ENCODE results near the gene LDB2. TPM values are rescaled to one million over a fixed set of nuclear protein-coding genes. Genes with fewer than 3 reads are reported as not detected.

The LDB2 gene
- total and polyA plus RNA-seq, 2 donors (not counting 1 experiment from before 2014, with no cell fraction given), result not detected

DNA sequence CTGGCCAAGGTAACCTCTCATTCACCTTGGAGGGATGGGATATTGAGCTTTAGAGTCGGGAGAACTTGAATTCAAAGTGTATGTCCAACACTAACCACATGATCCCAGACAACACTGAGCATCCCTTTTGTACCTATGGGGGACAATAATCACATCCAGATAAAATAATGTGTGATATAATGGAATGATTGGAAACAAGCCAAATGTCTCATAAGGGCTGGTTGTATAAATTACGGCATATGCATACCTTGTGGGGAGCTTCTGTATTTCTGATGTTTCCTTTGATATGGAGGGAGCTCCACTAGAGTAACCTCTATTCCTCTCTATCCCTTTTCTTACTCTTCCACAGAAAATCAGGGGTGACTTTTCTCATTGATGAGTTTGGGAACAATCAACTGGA lies 40.7 kb upstream of the LDB2 start:
- H3K4me3 ChIP-seq (ENCODE audit: control extremely low read depth in 1 of 5, extremely low read depth in 1 of 5, insufficient read depth in 1 of 5, low read depth in 2 of 5, low read length in 4 of 5), result no peak overlapping the region
- TF ChIP-seq CTCF (IDR thresholded peaks at IDR 0.05) (no peak), EZH2 (IDR thresholded peaks at IDR 0.05; ENCODE audit: borderline replicate concordance, insufficient read depth, low read depth, low read length, poor library complexity, severe bottlenecking) (no peak)
- no peak overlapping the region for H3K27ac ChIP-seq (ENCODE audit: low read length in 2 of 2)
- no peak overlapping the region for H2AFZ ChIP-seq (ENCODE audit: insufficient read depth, low read depth, low read length, poor library complexity, severe bottlenecking)
- WGBS (ENCODE audit: insufficient coverage), result no CpG with 5 or more reads among the region's 2 CpGs
- no peaks in the 10 kb centered on the region for H3K79me2 ChIP-seq (ENCODE audit: control insufficient read depth, insufficient read depth, low read length)
- intact Hi-C loops (cut with micrococcal nuclease), result no loop called here
- no peak overlapping the region for H3K27ac Mint-ChIP-seq
- no peaks in the 10 kb centered on the region for H3K4me1 ChIP-seq (ENCODE audit: control insufficient read depth in 2 of 2, insufficient read depth in 2 of 2, low read length in 2 of 2)
- no peaks in the 10 kb centered on the region for H4K20me1 ChIP-seq (ENCODE audit: control insufficient read depth, insufficient read depth, low read length, poor library complexity, severe bottlenecking)
- CTCF ChIA-PET, result no interaction called here
- no peaks in the 10 kb centered on the region for H3K4me1 Mint-ChIP-seq
- peaks cover 0 to 9% (median 0%) of the 10 kb centered on the region in 3 donors for H3K9me3 ChIP-seq (ENCODE audit: control extremely low read depth in 1 of 3, control insufficient read depth in 2 of 3, insufficient read depth in 1 of 3, low read length in 2 of 3)
- H3K9ac ChIP-seq (ENCODE audit: low read length), result no peak overlapping the region
- H3K36me3 ChIP-seq (replicated peaks in 1 of 2; ENCODE audit: control extremely low read depth in 1 of 2, control insufficient read depth in 1 of 2, extremely low read depth in 1 of 2, insufficient read depth in 2 of 2, low read length in 1 of 2), result no peaks in the 10 kb centered on the region
- H3K27me3 ChIP-seq (replicated peaks in 1 of 4; ENCODE audit: control extremely low read depth in 1 of 4, control insufficient read depth in 3 of 4, insufficient read depth in 4 of 4, low read length in 3 of 4), result no peaks in the 10 kb centered on the region
- DNase-seq (no peak), ATAC-seq (ENCODE audit: low read depth) (no peak)
- H3K9me3 Mint-ChIP-seq (ENCODE audit: insufficient read depth), result peaks cover 3% of the 10 kb centered on the region
- no peaks in the 10 kb centered on the region for H3K27me3 Mint-ChIP-seq
- H3K4me2 ChIP-seq (replicated peaks; ENCODE audit: low read depth, low read length, poor library complexity, severe bottlenecking), result no peak overlapping the region
- POLR2A ChIA-PET, result no interaction called here
- H3K4me3 Mint-ChIP-seq, result no peak overlapping the region

- H3K27ac Mint-ChIP-seq, result no peak overlapping the region
- POLR2A ChIA-PET, result no interaction called here
Observed at GRCh38 chr4:16938512-16939040, 40.1 kb upstream of the LDB2 start.

More at GRCh38 chr4:16938512-16939040, 40.1 kb upstream of the LDB2 start:
- H3K9ac ChIP-seq (ENCODE audit: low read length), result no peak overlapping the region
- no peak overlapping the region for H3K4me3 Mint-ChIP-seq
- H4K20me1 ChIP-seq (ENCODE audit: control insufficient read depth, insufficient read depth, low read length, poor library complexity, severe bottlenecking), result no peaks in the 10 kb centered on the region
- no peaks in the 10 kb centered on the region for H3K36me3 ChIP-seq (replicated peaks in 1 of 2; ENCODE audit: control extremely low read depth in 1 of 2, control insufficient read depth in 1 of 2, extremely low read depth in 1 of 2, insufficient read depth in 2 of 2, low read length in 1 of 2)
- ATAC-seq (ENCODE audit: low read depth), result no peak
- no peak overlapping the region for H2AFZ ChIP-seq (ENCODE audit: insufficient read depth, low read depth, low read length, poor library complexity, severe bottlenecking)
- 92% methylated on average over 3 of the region's 6 CpGs for WGBS (ENCODE audit: insufficient coverage)
- H3K79me2 ChIP-seq (ENCODE audit: control insufficient read depth, insufficient read depth, low read length), result no peaks in the 10 kb centered on the region
- H3K9me3 Mint-ChIP-seq (ENCODE audit: insufficient read depth), result peaks cover 3% of the 10 kb centered on the region
- H3K27me3 Mint-ChIP-seq, result no peaks in the 10 kb centered on the region
- H3K9me3 ChIP-seq (ENCODE audit: control extremely low read depth in 1 of 3, control insufficient read depth in 2 of 3, insufficient read depth in 1 of 3, low read length in 2 of 3), result peaks cover 0 to 9% (median 0%) of the 10 kb centered on the region in 3 donors
- H3K4me2 ChIP-seq (replicated peaks; ENCODE audit: low read depth, low read length, poor library complexity, severe bottlenecking), result no peak overlapping the region
- no peaks in the 10 kb centered on the region for H3K27me3 ChIP-seq (replicated peaks in 1 of 4; ENCODE audit: control extremely low read depth in 1 of 4, control insufficient read depth in 3 of 4, insufficient read depth in 4 of 4, low read length in 3 of 4)
- intact Hi-C loops (cut with micrococcal nuclease), result no loop called here
- TF ChIP-seq EZH2 (IDR thresholded peaks at IDR 0.05; ENCODE audit: borderline replicate concordance, insufficient read depth, low read depth, low read length, poor library complexity, severe bottlenecking) (no peak), CTCF (IDR thresholded peaks at IDR 0.05) (no peak)
- no peak overlapping the region for H3K27ac ChIP-seq (ENCODE audit: low read length in 2 of 2)
- H3K4me1 Mint-ChIP-seq, result no peaks in the 10 kb centered on the region
- H3K4me1 ChIP-seq (ENCODE audit: control insufficient read depth in 2 of 2, insufficient read depth in 2 of 2, low read length in 2 of 2), result no peaks in the 10 kb centered on the region
- DNase-seq, result no peak
- no peak overlapping the region for H3K4me3 ChIP-seq (ENCODE audit: control extremely low read depth in 1 of 5, extremely low read depth in 1 of 5, insufficient read depth in 1 of 5, low read depth in 2 of 5, low read length in 4 of 5)
- CTCF ChIA-PET, result no interaction called here
